Vagina (tissue), 2 donors: ENCODE results near the gene LHX6.

Experiments
- CTCF ChIP-seq, 3 experiments: fragments of 450-650 bp in 2 of 3; fragments of 200-600 bp in 1 of 3; sonication (generic) in 1 of 3; IDR thresholded peaks; one replicate each; pipeline ENCODE4 v1.5.1; 2017 to 2019; ENCODE audit warnings: antibody characterized with exemption in 3 of 3, mild to moderate bottlenecking in 2 of 3, moderate library complexity in 2 of 3
- POLR2AphosphoS5 ChIP-seq, 2 donors: sonication (generic); formaldehyde crosslinking; IDR thresholded peaks; one replicate each; pipeline ENCODE4 v1.9.0; 2017; ENCODE audit warnings: antibody characterized with exemption in 2 of 2, mild to moderate bottlenecking in 2 of 2, low read depth in 1 of 2; ENCODE audit not compliant: insufficient read depth in 1 of 2

GRCh38 chr9:122195875-122196274 is 32.9 kb downstream of the LHX6 start:
- no peak for TF ChIP-seq CTCF (IDR thresholded peaks at IDR 0.05)
- no peak for TF ChIP-seq POLR2AphosphoS5 (IDR thresholded peaks at IDR 0.05; ENCODE audit: insufficient read depth in 1 of 2, low read depth in 1 of 2)
